Measurements from ENCODE around the gene PBLD. TPM values are rescaled to one million over a fixed set of nuclear protein-coding genes. Genes with fewer than 3 reads are reported as not detected.
"Not testable (repeated sequence)": the region's sequence is repeated elsewhere in the genome, so short reads cannot be mapped to it uniquely, and the experiment has no call there.

Gene PBLD
- total RNA-seq, 1 donor from 2014 or later = 5.1 TPM

DNA sequence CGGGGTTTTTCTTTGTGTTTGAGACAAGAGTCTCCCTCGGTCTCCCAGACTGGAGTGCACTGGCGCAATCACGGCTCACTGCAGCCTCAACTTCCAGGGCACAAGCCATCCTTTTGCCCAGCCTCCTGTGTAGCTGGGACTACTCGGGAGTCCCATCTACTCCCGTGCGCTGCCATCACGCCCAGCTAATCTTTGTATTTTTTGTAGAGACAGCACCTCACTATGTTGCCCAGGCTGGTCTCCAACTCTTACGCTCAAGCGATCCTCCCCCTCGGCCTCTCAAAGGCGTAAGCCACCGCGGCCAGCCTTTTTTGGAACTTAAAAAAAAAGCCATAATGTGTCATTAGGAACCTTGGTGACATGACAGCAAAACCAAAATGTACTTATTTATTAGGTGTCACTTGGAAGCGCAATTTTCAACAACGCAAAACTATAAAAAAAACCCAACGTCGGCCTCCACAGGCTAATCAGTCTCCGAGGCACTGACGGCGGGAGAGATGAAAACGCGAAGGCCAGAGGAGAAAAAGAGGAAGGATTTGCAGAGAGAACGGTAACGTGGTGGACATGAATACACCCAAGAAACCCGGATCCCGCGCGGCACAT is 1.8 kb downstream of the PBLD start:
- no peaks in the 10 kb centered on the region for H3K36me3 ChIP-seq
- H3K9me3 ChIP-seq (replicated peaks) = no peaks in the 10 kb centered on the region
- no peaks in the 10 kb centered on the region for H3K27me3 ChIP-seq (ENCODE audit: low read depth)
- intact Hi-C loops (cut with micrococcal nuclease) = no loop called here
- DNase-seq = peak; percentile 20
- peaks cover 60% of the 10 kb centered on the region for H3K4me1 ChIP-seq
- no peak for TF ChIP-seq CTCF (IDR thresholded peaks at IDR 0.05; ENCODE audit: borderline replicate concordance)
- peak overlapping the region; percentile 99 for H3K27ac ChIP-seq (replicated peaks)
- peak overlapping the region; percentile 94 for H3K4me3 ChIP-seq

DNA sequence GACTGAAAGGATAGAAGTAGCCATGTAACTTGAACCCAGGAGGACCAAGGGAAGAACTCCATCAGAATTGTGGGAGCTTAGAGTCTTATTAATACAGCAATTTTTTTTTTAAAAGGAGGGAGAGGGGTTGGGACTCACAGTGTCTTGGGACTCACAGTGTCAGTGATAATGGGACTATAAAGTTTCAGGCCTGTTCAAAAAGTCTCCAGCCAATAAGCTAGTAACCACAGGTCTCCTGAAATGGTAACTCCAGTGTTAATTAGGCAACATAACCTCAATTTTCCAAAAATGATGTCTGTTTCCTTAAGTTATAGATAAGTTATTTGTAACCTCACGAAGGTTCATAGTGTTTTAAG is 3.2 kb downstream of the PBLD start:
- Histone ChIP-seq H3K4me3 (no peak overlapping the region), H3K27me3 (ENCODE audit: low read depth) (no peaks in the 10 kb centered on the region), H3K4me1 (peaks cover 45% of the 10 kb centered on the region), H3K36me3 (no peaks in the 10 kb centered on the region), H3K27ac (replicated peaks) (peak overlapping the region; percentile 78), H3K9me3 (replicated peaks) (no peaks in the 10 kb centered on the region)
- no peak for TF ChIP-seq CTCF (IDR thresholded peaks at IDR 0.05; ENCODE audit: borderline replicate concordance)
- DNase-seq = no peak
- intact Hi-C loops (cut with micrococcal nuclease) = no loop called here

DNA sequence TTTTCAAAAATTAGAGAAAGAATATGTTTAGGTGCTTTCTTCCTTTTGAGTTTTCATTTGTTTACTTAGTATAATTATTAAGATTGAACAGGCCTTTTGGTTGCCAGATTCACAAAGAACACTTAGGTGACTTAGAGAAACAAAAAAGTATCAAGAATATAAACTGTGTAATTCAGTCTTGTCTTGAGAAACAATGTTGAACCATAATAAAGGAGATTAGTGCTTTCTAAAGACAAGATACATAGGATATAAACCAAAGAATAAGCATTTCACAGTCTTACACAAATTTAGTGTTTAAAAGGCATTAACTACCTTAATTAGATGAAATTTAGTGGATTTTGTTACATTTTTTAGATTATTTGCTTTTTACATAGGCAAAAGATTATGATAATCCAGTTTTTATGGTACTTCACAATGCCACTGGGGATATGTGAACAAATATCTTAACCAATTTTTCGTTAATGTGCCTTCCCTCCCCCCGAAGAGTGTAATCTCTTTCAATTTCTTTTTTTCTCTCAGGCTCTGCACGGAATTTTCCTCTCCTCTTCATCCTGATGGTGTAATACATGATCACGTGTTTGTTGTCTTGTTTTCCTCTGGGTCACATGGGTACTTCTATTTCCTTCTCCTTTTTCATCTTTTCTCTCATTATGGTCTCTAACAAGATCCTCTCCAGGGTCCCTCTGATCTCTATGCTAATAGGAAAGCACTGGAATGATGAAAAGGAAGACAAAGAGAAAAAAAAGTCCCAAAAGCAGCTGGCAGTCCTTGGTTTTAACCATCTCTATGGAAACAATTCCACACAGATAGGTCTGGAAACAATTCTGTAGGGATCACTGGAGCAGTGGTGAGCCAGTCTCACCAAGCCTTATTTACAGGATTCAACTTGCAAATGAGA is 4.6 kb downstream of the PBLD start:
- intact Hi-C loops (cut with micrococcal nuclease) = no loop called here
- Histone ChIP-seq H3K4me1 (peaks cover 32% of the 10 kb centered on the region), H3K4me3 (peak overlapping the region; percentile 30), H3K27me3 (ENCODE audit: low read depth) (no peaks in the 10 kb centered on the region), H3K27ac (replicated peaks) (peak overlapping the region; percentile 78), H3K36me3 (no peaks in the 10 kb centered on the region), H3K9me3 (replicated peaks) (no peaks in the 10 kb centered on the region)
- no peak for DNase-seq
- TF ChIP-seq CTCF (IDR thresholded peaks at IDR 0.05; ENCODE audit: borderline replicate concordance) = no peak

DNA sequence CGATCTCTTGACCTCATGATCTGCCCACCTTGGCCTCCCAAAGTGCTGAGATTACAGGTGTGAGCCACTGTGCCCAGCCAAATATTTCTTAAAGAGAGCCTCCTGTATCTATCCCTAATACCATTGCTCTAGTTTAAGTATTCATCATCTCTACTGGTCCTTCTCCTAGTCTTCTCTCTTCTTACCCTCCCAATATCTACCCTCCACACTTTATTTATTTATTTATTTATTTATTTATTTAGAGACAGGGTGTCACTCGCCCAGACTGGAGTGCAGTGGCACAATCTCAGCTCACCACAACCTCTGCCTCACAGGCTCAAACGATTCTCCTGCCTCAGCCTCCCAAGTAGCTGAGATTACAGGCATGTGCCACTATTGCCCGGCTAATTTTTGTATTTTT is 8.3 kb downstream of the PBLD start:
- intact Hi-C loops (cut with micrococcal nuclease); H3K9me3 ChIP-seq (replicated peaks); H3K36me3 ChIP-seq; H3K27ac ChIP-seq (replicated peaks); DNase-seq; H3K27me3 ChIP-seq (ENCODE audit: low read depth); H3K4me3 ChIP-seq; H3K4me1 ChIP-seq: not testable (repeated sequence)

- intact Hi-C loops (cut with micrococcal nuclease) = no loop called here
These were observed 14.2 kb downstream of the PBLD start for GRCh38 chr10:68318331-68319059.

More at GRCh38 chr10:68318331-68319059, 14.2 kb downstream of the PBLD start:
- Histone ChIP-seq H3K4me1 (no peaks in the 10 kb centered on the region), H3K27me3 (ENCODE audit: low read depth) (no peaks in the 10 kb centered on the region), H3K27ac (replicated peaks) (no peak overlapping the region), H3K36me3 (peaks cover 6% of the 10 kb centered on the region), H3K9me3 (replicated peaks) (peaks cover 20% of the 10 kb centered on the region), H3K4me3 (no peak overlapping the region)
- no peak for DNase-seq
- TF ChIP-seq CTCF (IDR thresholded peaks at IDR 0.05; ENCODE audit: borderline replicate concordance) = no peak
